ENCODE results near the gene SSUH2.
"Not testable (repeated sequence)": the region's sequence is repeated elsewhere in the genome, so short reads cannot be mapped to it uniquely, and the experiment has no call there.

SSUH2 gene

GRCh38 chr3:8658306-8659212 is 14.0 kb upstream of the SSUH2 start:
- DNase-seq, result peak; percentile 36

DNA sequence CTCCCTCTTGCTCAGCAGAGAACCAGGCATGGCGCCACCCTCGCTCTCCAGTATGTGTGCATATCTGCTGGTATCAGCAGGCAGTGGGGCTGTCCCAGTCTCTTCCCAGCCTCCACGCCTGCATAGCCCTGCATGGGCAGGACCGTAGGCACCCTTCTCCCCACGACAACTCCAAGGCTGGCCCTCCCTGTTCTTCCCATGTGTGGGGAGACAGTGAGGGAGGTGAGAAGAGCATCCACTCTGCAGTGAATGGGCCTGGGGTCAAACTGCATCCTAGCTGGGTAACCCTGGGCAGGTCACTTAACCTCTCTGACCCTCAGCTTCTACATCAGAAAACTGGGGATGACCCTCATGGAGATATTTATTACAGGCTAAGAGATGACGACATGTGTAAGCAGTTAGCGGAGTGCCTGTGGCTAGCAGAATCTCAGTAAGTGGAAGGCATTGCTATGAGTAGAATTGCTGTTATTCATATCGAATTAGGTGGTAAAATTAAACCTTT is 13.3 kb upstream of the SSUH2 start:
- DNase-seq, result no peak

- DNase-seq, result no peak
Measured at GRCh38 chr3:8656240-8656639, 11.6 kb upstream of the SSUH2 start.

DNA sequence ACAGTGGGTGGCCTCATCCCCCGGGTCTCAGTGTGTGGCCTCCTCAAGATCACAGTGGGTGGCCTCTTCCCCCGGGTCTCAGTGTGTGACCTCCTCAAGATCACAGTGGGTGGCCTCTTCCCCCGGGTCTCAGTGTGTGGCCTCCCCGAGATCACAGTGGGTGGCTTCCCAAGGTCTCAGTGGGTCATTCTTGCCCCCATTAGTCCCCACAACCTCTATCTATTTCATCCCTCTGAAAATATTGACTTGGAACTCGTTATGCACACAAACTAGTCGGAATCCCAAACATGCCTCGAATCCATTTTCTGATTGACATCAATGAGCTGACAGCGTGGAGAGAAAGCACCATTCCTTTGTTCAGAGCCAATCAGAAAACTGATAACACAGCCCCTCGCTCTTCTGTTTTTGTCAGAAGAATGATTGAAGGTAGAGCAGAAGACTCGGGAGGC is 10.8 kb upstream of the SSUH2 start:
- no peak for DNase-seq

- not testable (repeated sequence) for DNase-seq
Measured at GRCh38 chr3:8654572-8655329, 10.2 kb upstream of the SSUH2 start.

DNA sequence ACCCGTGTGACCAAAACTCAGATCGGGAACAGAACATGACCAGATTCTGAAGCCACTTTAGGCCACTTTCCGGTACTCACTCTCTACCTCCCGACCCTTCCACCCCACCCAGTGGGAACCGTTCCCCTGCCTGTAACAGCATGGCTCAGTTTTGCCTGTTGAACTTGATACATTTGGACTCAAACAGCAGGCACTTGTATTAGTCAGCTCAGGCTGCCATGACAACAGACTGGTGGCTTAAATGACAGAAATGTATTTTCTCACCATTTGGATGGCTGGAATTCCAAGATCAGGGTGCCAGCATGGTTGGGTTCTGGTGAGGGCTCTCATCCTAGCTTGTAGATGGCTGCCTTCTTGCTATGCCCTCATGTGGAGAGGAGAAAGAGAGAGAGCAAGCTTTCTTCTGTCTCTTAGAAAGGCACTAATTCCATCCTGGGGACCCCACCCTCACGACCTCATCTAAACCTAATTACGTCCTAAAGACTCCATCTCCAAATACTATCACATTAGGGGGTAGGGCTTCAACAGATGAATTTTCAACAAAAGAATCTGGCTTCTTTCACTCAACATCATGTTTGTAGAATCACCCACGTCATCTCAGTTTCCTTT is 9.3 kb upstream of the SSUH2 start:
- no peak for DNase-seq

- DNase-seq, result no peak
Measured at GRCh38 chr3:8652324-8652987, 7.9 kb upstream of the SSUH2 start.

- DNase-seq, result no peak
Measured at GRCh38 chr3:8651418-8652323, 7.1 kb upstream of the SSUH2 start.

DNA sequence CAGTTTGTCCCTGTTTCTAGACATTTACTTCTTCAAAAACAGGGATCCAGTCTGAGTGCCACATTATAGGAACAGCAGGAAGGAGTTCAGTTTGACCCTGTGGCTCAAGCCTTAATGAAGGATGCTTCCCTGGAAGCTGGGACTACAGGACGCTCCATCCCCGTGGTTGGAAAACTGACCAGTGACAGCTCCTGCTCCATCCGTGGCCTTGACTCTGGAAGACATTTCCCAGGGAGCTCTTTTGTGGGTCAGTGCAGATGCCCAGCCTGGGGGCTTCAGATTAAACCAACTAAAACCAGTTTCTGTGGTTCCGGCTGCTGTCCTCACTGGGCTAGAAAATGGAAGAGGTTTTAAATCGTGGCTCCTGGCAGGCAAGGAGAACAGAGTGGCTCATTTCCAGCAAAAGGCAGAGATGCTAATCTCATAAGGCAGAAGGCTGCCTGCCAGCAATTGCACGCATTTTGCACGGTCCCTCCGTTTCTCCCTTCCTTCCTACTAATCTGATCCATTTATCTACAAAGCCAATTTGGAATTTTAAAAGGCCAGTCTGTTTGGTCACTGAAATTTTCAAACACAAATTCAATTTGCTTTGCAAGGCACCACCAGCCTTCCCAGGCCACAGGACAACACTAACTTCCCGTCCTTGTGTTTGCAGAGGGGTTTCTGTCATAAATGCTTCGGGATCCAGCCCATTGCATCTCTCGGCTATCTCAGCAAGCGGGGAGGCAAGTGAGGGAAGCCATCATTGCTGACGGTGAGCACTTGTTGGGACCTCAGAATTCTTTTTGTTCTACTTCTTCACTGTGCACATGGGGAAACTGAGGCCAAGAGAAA is 6.2 kb upstream of the SSUH2 start:
- DNase-seq, result no peak

GRCh38 chr3:8649757-8650156 is 5.2 kb upstream of the SSUH2 start:
- no peak for DNase-seq

- DNase-seq, result no peak
Measured at GRCh38 chr3:8648909-8649741, 4.5 kb upstream of the SSUH2 start.

- DNase-seq, result no peak
Measured at GRCh38 chr3:8647137-8647985, 2.8 kb upstream of the SSUH2 start.

- no peak for DNase-seq
Measured at GRCh38 chr3:8646313-8646938, 1.8 kb upstream of the SSUH2 start.

DNA sequence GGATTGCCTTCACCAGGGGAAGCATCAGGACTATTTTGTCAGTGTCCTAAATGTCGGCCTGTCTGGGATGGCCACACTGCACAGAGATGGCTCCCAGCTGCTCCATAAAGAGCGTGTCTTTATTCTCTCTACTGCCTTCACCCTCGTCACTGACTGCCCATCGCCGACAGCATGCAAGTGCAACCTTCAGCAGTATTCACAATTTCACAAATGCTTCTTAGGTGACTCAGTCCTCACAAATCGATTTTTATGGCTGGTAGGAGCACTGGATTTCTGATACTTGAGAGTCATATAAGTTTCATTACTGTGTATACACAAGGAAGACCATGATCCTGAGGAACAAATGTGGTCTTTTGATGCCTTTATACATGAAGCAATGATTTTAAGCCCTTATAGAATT is 1.1 kb upstream of the SSUH2 start:
- no peak for DNase-seq

- DNase-seq, result no peak
Measured at GRCh38 chr3:8643693-8644365, 769 bp downstream of the SSUH2 start.

GRCh38 chr3:8642001-8642400 is 2.6 kb downstream of the SSUH2 start:
- no peak for DNase-seq

- DNase-seq, result no peak
Measured at GRCh38 chr3:8641472-8641871, 3.1 kb downstream of the SSUH2 start.

DNA sequence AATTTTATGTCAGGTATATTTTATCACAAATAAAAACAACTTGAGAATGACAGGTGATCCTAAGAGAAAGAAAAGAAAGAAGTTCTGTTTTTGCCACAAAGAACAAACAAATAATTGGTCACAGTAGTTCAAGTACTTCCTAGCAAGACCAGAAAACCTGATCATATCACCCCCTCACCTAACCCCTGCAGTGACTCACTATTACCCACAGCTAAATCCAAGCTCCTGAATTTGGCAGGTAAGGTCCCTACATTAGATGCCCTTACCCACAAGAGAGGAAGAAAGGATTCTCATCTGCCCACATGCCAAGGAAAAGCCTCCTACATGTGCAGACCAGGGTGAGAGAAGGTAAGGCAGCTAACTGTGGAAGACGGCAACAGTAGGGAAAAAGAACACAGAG is 4.4 kb downstream of the SSUH2 start:
- no peak for DNase-seq

All from NCI-H2171 treated with DMSO at 0.1 percent for 48 hours (cell line).